Peyer's patch (tissue), 4 donors: ENCODE data around the gene PIGX. TPM values are rescaled to one million over a fixed set of nuclear protein-coding genes. Genes with fewer than 3 reads are reported as not detected.
"Not testable (repeated sequence)": the region's sequence is repeated elsewhere in the genome, so short reads cannot be mapped to it uniquely, and the experiment has no call there.

Source experiments
- DNase-seq, 3 donors: peaks; one replicate each; pipeline ENCODE4 v3.0.0-alpha.2; 2017 to 2019
- H3K27ac ChIP-seq, 4 donors: fragments of 200-600 bp; sonication (generic); one replicate each; pipeline ENCODE4 v1.5.1; 2016 to 2019
- H3K27me3 ChIP-seq, 2 donors: fragments of 200-600 bp; sonication (generic); one replicate each; pipeline ENCODE4 v1.5.1; 2019
- H3K36me3 ChIP-seq, 3 donors: fragments of 200-600 bp; sonication (generic); one replicate each; pipeline ENCODE4 v1.5.1; 2016 to 2019
- H3K4me1 ChIP-seq, 4 donors: fragments of 200-600 bp; sonication (generic); one replicate each; pipeline ENCODE4 v1.5.1; 2016 to 2019
- H3K4me3 ChIP-seq, 4 donors: fragments of 200-600 bp; sonication (generic); 1 replicate in 3 of 4; 2 replicates in 1 of 4; pipeline ENCODE4 v1.5.1; 2016 to 2019; ENCODE audit warnings: mild to moderate bottlenecking in 1 of 4
- H3K9me3 ChIP-seq, 4 donors: fragments of 200-600 bp; sonication (generic); one replicate each; pipeline ENCODE4 v1.5.1; 2016 to 2019; ENCODE audit warnings: mild to moderate bottlenecking in 1 of 4
- CTCF ChIP-seq, 6 experiments: fragments of 450-650 bp in 4 of 6; fragments of 200-600 bp in 2 of 6; sonication (generic) in 1 of 6; IDR thresholded peaks; one replicate each; pipeline ENCODE4 v1.5.1; 2017 to 2019; ENCODE audit warnings: antibody characterized with exemption in 6 of 6, mild to moderate bottlenecking in 3 of 6, moderate library complexity in 1 of 6
- POLR2A ChIP-seq, 2 donors: fragments of 450-650 bp; IDR thresholded peaks; one replicate each; pipeline ENCODE4 v1.5.1; 2017; ENCODE audit warnings: antibody characterized with exemption in 2 of 2, mild to moderate bottlenecking in 2 of 2, moderate library complexity in 2 of 2
- total RNA-seq, 4 donors: library from RNA; depleted of rRNA; stranded (reverse); fragments of >200 nt; gene quantifications; one replicate each; pipeline ENCODE4 v1.1.0, GENCODE V29; 2016

PIGX gene
- total RNA-seq, 4 donors from 2014 or later: 9.4 to 26.1 (median 15.2) TPM

GRCh38 chr3:196706327-196706726 lies 5.8 kb upstream of the PIGX start:
- no peak for DNase-seq
- Histone ChIP-seq H3K4me1 (peaks cover 0 to 4% (median under 1%) of the 10 kb centered on the region in 4 donors), H3K27ac (no peak overlapping the region), H3K36me3 (no peaks in the 10 kb centered on the region), H3K27me3 (no peaks in the 10 kb centered on the region), H3K9me3 (no peaks in the 10 kb centered on the region), H3K4me3 (no peak overlapping the region)
- no peak for TF ChIP-seq CTCF (IDR thresholded peaks at IDR 0.05)
- TF ChIP-seq POLR2A (IDR thresholded peaks at IDR 0.05): no peak

GRCh38 chr3:196706731-196707130 lies 5.4 kb upstream of the PIGX start:
- Histone ChIP-seq H3K4me3 (no peak overlapping the region), H3K4me1 (peaks cover 0 to 6% (median 2%) of the 10 kb centered on the region in 4 donors), H3K36me3 (no peaks in the 10 kb centered on the region), H3K9me3 (no peaks in the 10 kb centered on the region), H3K27ac (no peak overlapping the region), H3K27me3 (no peaks in the 10 kb centered on the region)
- DNase-seq: no peak
- TF ChIP-seq CTCF (IDR thresholded peaks at IDR 0.05) (no peak), POLR2A (IDR thresholded peaks at IDR 0.05) (no peak)

GRCh38 chr3:196707566-196707965 lies 4.6 kb upstream of the PIGX start:
- peaks cover 0 to 6% (median 2%) of the 10 kb centered on the region in 4 donors for H3K4me1 ChIP-seq
- H3K4me3 ChIP-seq: no peak overlapping the region
- TF ChIP-seq POLR2A (IDR thresholded peaks at IDR 0.05) (no peak), CTCF (IDR thresholded peaks at IDR 0.05) (no peak)
- no peak overlapping the region for H3K27ac ChIP-seq
- no peaks in the 10 kb centered on the region for H3K9me3 ChIP-seq
- H3K36me3 ChIP-seq: no peaks in the 10 kb centered on the region
- no peak for DNase-seq
- H3K27me3 ChIP-seq: no peaks in the 10 kb centered on the region

- no peaks in the 10 kb centered on the region for H3K36me3 ChIP-seq
- H3K4me1 ChIP-seq: peaks cover 0 to 6% (median 2%) of the 10 kb centered on the region in 4 donors
- DNase-seq: no peak
- TF ChIP-seq CTCF (IDR thresholded peaks at IDR 0.05): no peak
- TF ChIP-seq POLR2A (IDR thresholded peaks at IDR 0.05): no peak
- no peaks in the 10 kb centered on the region for H3K27me3 ChIP-seq
- H3K4me3 ChIP-seq: no peak overlapping the region
- H3K9me3 ChIP-seq: no peaks in the 10 kb centered on the region
- no peak overlapping the region for H3K27ac ChIP-seq
These were observed 3.7 kb upstream of the PIGX start for GRCh38 chr3:196708467-196708866.

GRCh38 chr3:196712514-196713413 lies 587 bp downstream of the PIGX start:
- Histone ChIP-seq H3K4me3 (peak overlapping the region; percentile 46 to 97 (median 88)), H3K36me3 (no peaks in the 10 kb centered on the region), H3K4me1 (peaks cover 0 to 6% (median 2%) of the 10 kb centered on the region in 4 donors), H3K27ac (peak overlapping the region; percentile 82 to 98 (median 94)), H3K9me3 (no peaks in the 10 kb centered on the region), H3K27me3 (no peaks in the 10 kb centered on the region)
- peak in 1 of 6 experiments; percentile 1 for TF ChIP-seq CTCF (IDR thresholded peaks at IDR 0.05)
- no peak for TF ChIP-seq POLR2A (IDR thresholded peaks at IDR 0.05)
- DNase-seq: peak; percentile 71 to 87 (median 82)

GRCh38 chr3:196717162-196717561 lies 5.0 kb downstream of the PIGX start:
- not testable (repeated sequence) for H3K27me3 ChIP-seq, H3K4me1 ChIP-seq, DNase-seq, H3K9me3 ChIP-seq, H3K4me3 ChIP-seq, H3K27ac ChIP-seq, H3K36me3 ChIP-seq
